NCI-H1930 (cell line): ENCODE results near the gene RHCE.
"Not testable (repeated sequence)": the region's sequence is repeated elsewhere in the genome, so short reads cannot be mapped to it uniquely, and the experiment has no call there.

Experiments
- DNase-seq, 2 experiments: peaks; one replicate each; lab custom pipeline; 2025; lab: John Stamatoyannopoulos, UW

Gene RHCE

GRCh38 chr1:25341746-25342145, 78.9 kb downstream of the RHCE start:
- no peak for DNase-seq

- DNase-seq = no peak
Measured at GRCh38 chr1:25338986-25339385, 81.6 kb downstream of the RHCE start.

GRCh38 chr1:25338188-25338981, 82.2 kb downstream of the RHCE start, which contains the start of gene TMEM50A:
Gene TMEM50A, plus strand, starts transcription at chr1:25338334. Its CDS starts 2,153 bp downstream, at chr1:25340487.
- DNase-seq = peak; percentile 56 to 83

- DNase-seq = not testable (repeated sequence)
Measured at GRCh38 chr1:25337483-25338187, 83.0 kb downstream of the RHCE start.

- not testable (repeated sequence) for DNase-seq
Measured at GRCh38 chr1:25336922-25337354, 83.7 kb downstream of the RHCE start.

- DNase-seq = not testable (repeated sequence)
Measured at GRCh38 chr1:25329950-25330349, 90.7 kb downstream of the RHCE start.

GRCh38 chr1:25329336-25329735, 91.3 kb downstream of the RHCE start:
- not testable (repeated sequence) for DNase-seq

GRCh38 chr1:25328791-25329185, 91.8 kb downstream of the RHCE start:
- not testable (repeated sequence) for DNase-seq

- DNase-seq = not testable (repeated sequence)
Measured at GRCh38 chr1:25327864-25328790, 92.5 kb downstream of the RHCE start.

- DNase-seq = not testable (repeated sequence)
Measured at GRCh38 chr1:25324407-25324806, 96.2 kb downstream of the RHCE start.

- DNase-seq = not testable (repeated sequence)
Measured at GRCh38 chr1:25322127-25322526, 98.5 kb downstream of the RHCE start.

GRCh38 chr1:25320314-25320938, 100.2 kb downstream of the RHCE start:
- DNase-seq = not testable (repeated sequence)

GRCh38 chr1:25312806-25313470, 107.7 kb downstream of the RHCE start:
- DNase-seq = not testable (repeated sequence)
